Vagina (tissue), 2 donors: Measurements from ENCODE around the gene SEMA4C. TPM values are rescaled to one million over a fixed set of nuclear protein-coding genes. Genes with fewer than 3 reads are reported as not detected.

Experiments used
- DNase-seq, 2 donors: peaks; one replicate each; pipeline ENCODE4 v3.0.0-alpha.2; 2017; ENCODE audit errors: extremely low spot score in 2 of 2
- H3K27ac ChIP-seq: fragments of 200-600 bp; sonication (generic); one replicate; pipeline ENCODE4 v1.5.1; 2019
- H3K27me3 ChIP-seq: fragments of 200-600 bp; sonication (generic); one replicate; pipeline ENCODE4 v1.5.1; 2019
- H3K36me3 ChIP-seq, 2 donors: fragments of 200-600 bp; sonication (generic); one replicate each; pipeline ENCODE4 v1.5.1; 2017 to 2019
- H3K4me1 ChIP-seq: fragments of 200-600 bp; sonication (generic); one replicate; pipeline ENCODE4 v1.5.1; 2019
- H3K4me3 ChIP-seq, 2 donors: fragments of 200-600 bp; sonication (generic); 1 replicate in 1 of 2; 2 replicates in 1 of 2; pipeline ENCODE4 v1.5.1; 2016 to 2019
- H3K9me3 ChIP-seq: fragments of 200-600 bp; sonication (generic); one replicate; pipeline ENCODE4 v1.5.1; 2019
- CTCF ChIP-seq, 3 experiments: fragments of 450-650 bp in 2 of 3; fragments of 200-600 bp in 1 of 3; sonication (generic) in 1 of 3; IDR thresholded peaks; one replicate each; pipeline ENCODE4 v1.5.1; 2017 to 2019; ENCODE audit warnings: antibody characterized with exemption in 3 of 3, mild to moderate bottlenecking in 2 of 3, moderate library complexity in 2 of 3
- POLR2A ChIP-seq, 2 donors: fragments of 450-650 bp; IDR thresholded peaks; one replicate each; pipeline ENCODE4 v1.6.1; 2017; ENCODE audit warnings: antibody characterized with exemption in 2 of 2, mild to moderate bottlenecking in 2 of 2, moderate library complexity in 2 of 2
- POLR2AphosphoS5 ChIP-seq, 2 donors: sonication (generic); formaldehyde crosslinking; IDR thresholded peaks; one replicate each; pipeline ENCODE4 v1.9.0; 2017; ENCODE audit warnings: antibody characterized with exemption in 2 of 2, mild to moderate bottlenecking in 2 of 2, low read depth in 1 of 2; ENCODE audit not compliant: insufficient read depth in 1 of 2
- intact Hi-C: fragments of 100-400 bp; cut with DNase I; formaldehyde crosslinking; loops from one replicate; pipeline ENCODE4 v1.15.1; 2023
- total RNA-seq: library from RNA; depleted of rRNA; stranded (reverse); fragments of >200 nt; gene quantifications from one replicate; pipeline ENCODE4 v1.2.3, GENCODE V29; 2016

Gene SEMA4C
- total RNA-seq, 1 donor from 2014 or later = 60.6 TPM

GRCh38 chr2:96866986-96867755 lies 2.7 kb downstream of the SEMA4C start:
- intact Hi-C loops = no loop called here
- Histone ChIP-seq H3K9me3 (no peaks in the 10 kb centered on the region), H3K4me3 (peak overlapping the region; percentile 78 to 100), H3K4me1 (peaks cover 44% of the 10 kb centered on the region), H3K27ac (peak overlapping the region; percentile 98), H3K36me3 (peaks cover 0 to 41% of the 10 kb centered on the region in 2 donors), H3K27me3 (no peaks in the 10 kb centered on the region)
- TF ChIP-seq POLR2AphosphoS5 (IDR thresholded peaks at IDR 0.05; ENCODE audit: insufficient read depth in 1 of 2, low read depth in 1 of 2) (no peak), POLR2A (IDR thresholded peaks at IDR 0.05) (no peak), CTCF (IDR thresholded peaks at IDR 0.05) (no peak)
- DNase-seq = no peak

GRCh38 chr2:96866586-96866985 lies 3.3 kb downstream of the SEMA4C start:
- Histone ChIP-seq H3K9me3 (no peaks in the 10 kb centered on the region), H3K27ac (peak overlapping the region; percentile 98), H3K36me3 (peaks cover 0 to 47% of the 10 kb centered on the region in 2 donors), H3K4me1 (peaks cover 44% of the 10 kb centered on the region), H3K27me3 (no peaks in the 10 kb centered on the region), H3K4me3 (peak overlapping the region in 1 of 2 donors; percentile 100)
- no peak for DNase-seq
- intact Hi-C loops = no loop called here
- TF ChIP-seq CTCF (IDR thresholded peaks at IDR 0.05) (no peak), POLR2A (IDR thresholded peaks at IDR 0.05) (no peak), POLR2AphosphoS5 (IDR thresholded peaks at IDR 0.05; ENCODE audit: insufficient read depth in 1 of 2, low read depth in 1 of 2) (no peak)

- DNase-seq = no peak
Measured at GRCh38 chr2:96866149-96866548, 3.7 kb downstream of the SEMA4C start.

GRCh38 chr2:96865654-96866053 lies 4.2 kb downstream of the SEMA4C start:
- DNase-seq = no peak
- TF ChIP-seq POLR2AphosphoS5 (IDR thresholded peaks at IDR 0.05; ENCODE audit: insufficient read depth in 1 of 2, low read depth in 1 of 2) (no peak), POLR2A (IDR thresholded peaks at IDR 0.05) (no peak), CTCF (IDR thresholded peaks at IDR 0.05) (no peak)
- H3K27me3 ChIP-seq = no peaks in the 10 kb centered on the region
- no peak overlapping the region for H3K4me3 ChIP-seq
- intact Hi-C loops = no loop called here
- no peaks in the 10 kb centered on the region for H3K9me3 ChIP-seq
- H3K4me1 ChIP-seq = peaks cover 39% of the 10 kb centered on the region
- peaks cover 0 to 56% of the 10 kb centered on the region in 2 donors for H3K36me3 ChIP-seq
- no peak overlapping the region for H3K27ac ChIP-seq

More at GRCh38 chr2:96866149-96866548, 3.7 kb downstream of the SEMA4C start:
- Histone ChIP-seq H3K27ac (no peak overlapping the region), H3K9me3 (no peaks in the 10 kb centered on the region), H3K4me1 (peaks cover 41% of the 10 kb centered on the region), H3K4me3 (no peak overlapping the region), H3K27me3 (no peaks in the 10 kb centered on the region), H3K36me3 (peaks cover 0 to 51% of the 10 kb centered on the region in 2 donors)
- intact Hi-C loops = no loop called here
- TF ChIP-seq POLR2A (IDR thresholded peaks at IDR 0.05) (no peak), POLR2AphosphoS5 (IDR thresholded peaks at IDR 0.05; ENCODE audit: insufficient read depth in 1 of 2, low read depth in 1 of 2) (no peak), CTCF (IDR thresholded peaks at IDR 0.05) (no peak)
